H9 (cell line): Measurements from ENCODE around the gene SCN3A. TPM values are rescaled to one million over a fixed set of nuclear protein-coding genes. Genes with fewer than 3 reads are reported as not detected.

ENCODE experiments used
- DNase-seq: peaks from one replicate; pipeline ENCODE4 v3.0.0-alpha.2; 2017
- H2AFZ ChIP-seq: one replicate; pipeline ENCODE4 v1.6.1; 2013; ENCODE audit warnings: mild to moderate bottlenecking, low read length, control low read depth, moderate library complexity
- H2AK5ac ChIP-seq: 2 replicates; pipeline ENCODE4 v1.6.1; 2013; ENCODE audit warnings: low read length, control low read depth, mixed read lengths; ENCODE audit not compliant: insufficient read length
- H2BK120ac ChIP-seq: one replicate; pipeline ENCODE4 v1.6.1; 2013; ENCODE audit warnings: low read depth, mild to moderate bottlenecking, low read length, control low read depth, inconsistent platforms; ENCODE audit not compliant: poor library complexity, severe bottlenecking
- H2BK12ac ChIP-seq: 2 replicates; pipeline ENCODE4 v1.6.1; 2013; ENCODE audit warnings: low read length, control low read depth, mixed read lengths, low read depth; ENCODE audit not compliant: insufficient read length
- H2BK15ac ChIP-seq: 2 replicates; pipeline ENCODE4 v1.6.1; 2013; ENCODE audit warnings: low read depth, low read length, control low read depth
- H2BK20ac ChIP-seq: one replicate; pipeline ENCODE4 v1.6.1; 2013; ENCODE audit warnings: low read depth, mild to moderate bottlenecking, low read length, control low read depth, inconsistent platforms; ENCODE audit not compliant: poor library complexity, severe bottlenecking
- H2BK5ac ChIP-seq: 2 replicates; pipeline ENCODE4 v1.6.1; 2013; ENCODE audit warnings: low read length, control low read depth, mixed read lengths; ENCODE audit not compliant: insufficient read length
- H3K14ac ChIP-seq: 2 replicates; pipeline ENCODE4 v1.6.1; 2013; ENCODE audit warnings: low read length, control low read depth; ENCODE audit not compliant: insufficient read depth
- H3K18ac ChIP-seq: 2 replicates; pipeline ENCODE4 v1.6.1; 2013; ENCODE audit warnings: low read depth, mild to moderate bottlenecking, mixed read lengths, low read length, control low read depth; ENCODE audit not compliant: insufficient read length
- H3K23ac ChIP-seq: 2 replicates; pipeline ENCODE4 v1.6.1; 2013; ENCODE audit warnings: low read length, control low read depth, mixed read lengths, low read depth; ENCODE audit not compliant: insufficient read length
- H3K23me2 ChIP-seq: 2 replicates; pipeline ENCODE4 v1.6.1; 2013; ENCODE audit warnings: low read depth, mild to moderate bottlenecking, mixed read lengths, low read length, control low read depth; ENCODE audit not compliant: insufficient read length, poor library complexity, severe bottlenecking
- H3K27ac ChIP-seq: 2 replicates; pipeline ENCODE4 v1.5.1; 2013; ENCODE audit warnings: low read length, control low read depth, mixed read lengths, low read depth; ENCODE audit not compliant: insufficient read length
- H3K27me3 ChIP-seq: 2 replicates; pipeline ENCODE4 v1.6.1; 2013; ENCODE audit warnings: low read length, control low read depth, inconsistent platforms; ENCODE audit not compliant: insufficient read depth
- H3K4ac ChIP-seq: 2 replicates; pipeline ENCODE4 v1.6.1; 2013; ENCODE audit warnings: low read depth, mild to moderate bottlenecking, control low read depth, inconsistent platforms, low read length, moderate library complexity
- H3K4me1 ChIP-seq: 2 replicates; pipeline ENCODE4 v1.6.1; 2013; ENCODE audit warnings: low read length, control low read depth, inconsistent platforms; ENCODE audit not compliant: insufficient read depth
- H3K4me2 ChIP-seq: 2 replicates; pipeline ENCODE4 v1.6.1; 2013; ENCODE audit warnings: low read length, control low read depth, mixed read lengths; ENCODE audit not compliant: insufficient read length, insufficient read depth
- H3K56ac ChIP-seq: 2 replicates; pipeline ENCODE4 v1.6.1; 2013; ENCODE audit warnings: low read depth, mild to moderate bottlenecking, mixed read lengths, low read length, control low read depth; ENCODE audit not compliant: insufficient read length
- H3K79me1 ChIP-seq: 2 replicates; pipeline ENCODE4 v1.6.1; 2013; ENCODE audit warnings: low read depth, mild to moderate bottlenecking, moderate library complexity, low read length, control low read depth, inconsistent platforms; ENCODE audit not compliant: insufficient read depth, poor library complexity, severe bottlenecking
- H3K79me2 ChIP-seq: 2 replicates; pipeline ENCODE4 v1.6.1; 2013; ENCODE audit warnings: low read length, control low read depth, inconsistent platforms; ENCODE audit not compliant: insufficient read depth
- H3K9ac ChIP-seq: 2 replicates; pipeline ENCODE4 v1.6.1; 2013; ENCODE audit warnings: low read length, control low read depth, mixed read lengths; ENCODE audit not compliant: insufficient read length; ENCODE audit errors: extremely low read depth
- H3K9me3 ChIP-seq: one replicate; pipeline ENCODE4 v1.6.1; 2013; ENCODE audit warnings: low read depth, low read length, inconsistent platforms; ENCODE audit not compliant: control insufficient read depth
- H3T11ph ChIP-seq: one replicate; pipeline ENCODE4 v1.6.1; 2013; ENCODE audit warnings: mild to moderate bottlenecking, low read length, control low read depth, inconsistent platforms
- H4K20me1 ChIP-seq: one replicate; pipeline ENCODE4 v1.6.1; 2013; ENCODE audit not compliant: control insufficient read depth, insufficient read length, insufficient read depth
- H4K5ac ChIP-seq: 2 replicates; pipeline ENCODE4 v1.6.1; 2013; ENCODE audit warnings: low read depth, mild to moderate bottlenecking, mixed read lengths, low read length, control low read depth; ENCODE audit not compliant: insufficient read length
- H4K8ac ChIP-seq: replicated peaks from 2 replicates; pipeline ENCODE4 v1.6.1; 2013; ENCODE audit warnings: low read length, control low read depth, mixed read lengths, low read depth; ENCODE audit not compliant: insufficient read length
- H4K91ac ChIP-seq: 2 replicates; pipeline ENCODE4 v1.6.1; 2013; ENCODE audit warnings: low read depth, mild to moderate bottlenecking, moderate library complexity, mixed read lengths, low read length, control low read depth; ENCODE audit not compliant: insufficient read length
- H3K27ac Mint-ChIP-seq, 3 experiments: 2 replicates in 2 of 3; 3 replicates in 1 of 3; pipeline ENCODE4 v1.8.0; 2020 to 2021; ENCODE audit warnings: mixed read lengths in 3 of 3, mild to moderate bottlenecking in 1 of 3, moderate library complexity in 1 of 3
- H3K27me3 Mint-ChIP-seq: 2 replicates; pipeline ENCODE4 v1.8.0; 2021; ENCODE audit warnings: low read depth, mild to moderate bottlenecking, moderate library complexity, mixed read lengths
- H3K36me3 Mint-ChIP-seq, 3 experiments: 2 replicates in 2 of 3; 3 replicates in 1 of 3; pipeline ENCODE4 v1.8.0; 2020 to 2021; ENCODE audit warnings: low read depth in 3 of 3, mixed read lengths in 3 of 3; ENCODE audit not compliant: insufficient read depth in 1 of 3
- H3K4me1 Mint-ChIP-seq, 2 experiments: 2 replicates each; pipeline ENCODE4 v1.8.0; 2020; ENCODE audit warnings: mixed read lengths in 2 of 2
- H3K4me3 Mint-ChIP-seq, 2 experiments: 2 replicates in 1 of 2; 3 replicates in 1 of 2; pipeline ENCODE4 v1.8.0; 2020 to 2021; ENCODE audit warnings: mild to moderate bottlenecking in 2 of 2, mixed read lengths in 2 of 2, moderate library complexity in 1 of 2
- H3K9me3 Mint-ChIP-seq, 2 experiments: 2 replicates in 1 of 2; 3 replicates in 1 of 2; pipeline ENCODE4 v1.8.0; 2020; ENCODE audit warnings: mild to moderate bottlenecking in 2 of 2, mixed read lengths in 2 of 2, moderate library complexity in 1 of 2
- WGBS: extraction: QIAGEN DNeasy Blood & Tissue Kit; methylation state at CpG from one replicate; pipeline ENCODE4 v1.1.7; 2013; ENCODE audit warnings: missing lambda C conversion rate, low lambda C conversion rate, mixed read lengths; ENCODE audit not compliant: insufficient read length; ENCODE audit errors: extremely low coverage; 5-methylcytosine and 5-hydroxymethylcytosine counted together
- total RNA-seq: library from RNA; stranded (reverse); gene quantifications from 2 replicates; pipeline ENCODE4 v1.2.1, GENCODE V29; 2021
- TF ChIP-seq, protein P1 (sequence below): fragments of 200-600 bp; sonication (generic); conservative IDR thresholded peaks from 3 replicates; pipeline ENCODE4 v1.8.0; 2021; ENCODE audit warnings: antibody characterized with exemption, mild to moderate bottlenecking

SCN3A gene
- total RNA-seq, 1 experiment from 2014 or later: not detected

GRCh38 chr2:165214093-165214492 is 10.2 kb upstream of the SCN3A start:
- no peaks in the 10 kb centered on the region for H3K27me3 Mint-ChIP-seq
- Histone ChIP-seq H2AK5ac (no peak overlapping the region), H4K5ac (no peak overlapping the region), H3T11ph (no peak overlapping the region), H3K4me2 (no peak overlapping the region), H2BK15ac (no peak overlapping the region), H3K23ac (no peak overlapping the region), H4K91ac (no peak overlapping the region), H3K14ac (no peak overlapping the region), H3K27ac (no peak overlapping the region), H3K79me1 (no peaks in the 10 kb centered on the region), H3K79me2 (no peaks in the 10 kb centered on the region), H2AFZ (no peak overlapping the region), H3K4me1 (no peaks in the 10 kb centered on the region), H3K27me3 (no peaks in the 10 kb centered on the region), H2BK20ac (no peak overlapping the region), H2BK12ac (no peak overlapping the region), H3K9ac (no peak overlapping the region), H4K8ac (no peak overlapping the region), H4K20me1 (no peaks in the 10 kb centered on the region), H2BK5ac (no peak overlapping the region), H3K4ac (no peak overlapping the region), H2BK120ac (no peak overlapping the region), H3K18ac (no peak overlapping the region), H3K23me2 (no peaks in the 10 kb centered on the region), H3K9me3 (no peaks in the 10 kb centered on the region), H3K56ac (no peak overlapping the region)
- TF ChIP-seq, protein P1, sequence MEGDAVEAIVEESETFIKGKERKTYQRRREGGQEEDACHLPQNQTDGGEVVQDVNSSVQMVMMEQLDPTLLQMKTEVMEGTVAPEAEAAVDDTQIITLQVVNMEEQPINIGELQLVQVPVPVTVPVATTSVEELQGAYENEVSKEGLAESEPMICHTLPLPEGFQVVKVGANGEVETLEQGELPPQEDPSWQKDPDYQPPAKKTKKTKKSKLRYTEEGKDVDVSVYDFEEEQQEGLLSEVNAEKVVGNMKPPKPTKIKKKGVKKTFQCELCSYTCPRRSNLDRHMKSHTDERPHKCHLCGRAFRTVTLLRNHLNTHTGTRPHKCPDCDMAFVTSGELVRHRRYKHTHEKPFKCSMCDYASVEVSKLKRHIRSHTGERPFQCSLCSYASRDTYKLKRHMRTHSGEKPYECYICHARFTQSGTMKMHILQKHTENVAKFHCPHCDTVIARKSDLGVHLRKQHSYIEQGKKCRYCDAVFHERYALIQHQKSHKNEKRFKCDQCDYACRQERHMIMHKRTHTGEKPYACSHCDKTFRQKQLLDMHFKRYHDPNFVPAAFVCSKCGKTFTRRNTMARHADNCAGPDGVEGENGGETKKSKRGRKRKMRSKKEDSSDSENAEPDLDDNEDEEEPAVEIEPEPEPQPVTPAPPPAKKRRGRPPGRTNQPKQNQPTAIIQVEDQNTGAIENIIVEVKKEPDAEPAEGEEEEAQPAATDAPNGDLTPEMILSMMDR: no peak
- DNase-seq: no peak
- no peak overlapping the region; a peak in 1 of 7 replicates for H3K27ac Mint-ChIP-seq
- no CpG with 5 or more reads among the region's 1 CpG for WGBS
- H3K4me3 Mint-ChIP-seq: no peak overlapping the region
- H3K4me1 Mint-ChIP-seq: peaks cover 0 to 4% of the 10 kb centered on the region in 2 experiments; a peak in 1 of 4 replicates
- no peaks in the 10 kb centered on the region for H3K9me3 Mint-ChIP-seq
- peaks cover 0 to 1% (median 0%) of the 10 kb centered on the region in 3 experiments; a peak in 1 of 7 replicates for H3K36me3 Mint-ChIP-seq
